Astrocyte (in vitro differentiated cells and primary cell): Measurements from ENCODE around the gene EGFL8.

Experiments
- CTCF ChIP-seq: IDR thresholded peaks from 2 replicates; pipeline ENCODE4 v1.5.1; 2011; ENCODE audit warnings: low read depth, mild to moderate bottlenecking, inconsistent platforms, low read length, moderate library complexity; ENCODE audit not compliant: insufficient read depth
- EZH2 ChIP-seq: IDR thresholded peaks from 2 replicates; pipeline ENCODE4 v1.6.1; 2012; ENCODE audit warnings: mild to moderate bottlenecking, low read length, inconsistent platforms; ENCODE audit not compliant: insufficient read depth

GRCh38 chr6:32190911-32191677 is 26.7 kb downstream of the EGFL8 start:
- no peak for TF ChIP-seq CTCF
- TF ChIP-seq EZH2, result no peak
